ENCODE results near the gene CLCA2. TPM values are rescaled to one million over a fixed set of nuclear protein-coding genes. Genes with fewer than 3 reads are reported as not detected.

CLCA2 gene
- total RNA-seq, 1 donor from 2014 or later: not detected

DNA sequence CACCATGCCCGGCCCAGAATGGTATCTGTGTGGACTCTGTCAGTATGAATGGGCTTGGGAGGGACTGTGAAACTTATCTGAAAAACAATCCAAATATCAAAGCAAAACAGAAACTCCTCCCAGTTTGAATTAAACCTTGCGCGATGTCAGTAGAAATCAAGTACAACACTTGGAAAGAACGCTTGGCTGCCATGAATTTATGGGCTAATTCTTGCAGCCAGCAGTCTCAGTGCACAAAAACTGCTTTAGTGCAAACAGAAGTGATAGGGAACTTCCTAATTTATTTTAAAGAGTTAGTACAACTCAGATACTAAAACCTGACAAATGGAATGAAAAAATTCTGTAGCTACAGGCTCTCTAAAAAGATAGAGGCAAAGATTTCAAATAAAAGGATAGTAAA is 53.3 kb downstream of the CLCA2 start:
- intact Hi-C loops (cut with DNase I): loop anchor here (10.0 kb wide), 1 partner anchor 608 kb away; no protein-coding TSS in a partner anchor

DNA sequence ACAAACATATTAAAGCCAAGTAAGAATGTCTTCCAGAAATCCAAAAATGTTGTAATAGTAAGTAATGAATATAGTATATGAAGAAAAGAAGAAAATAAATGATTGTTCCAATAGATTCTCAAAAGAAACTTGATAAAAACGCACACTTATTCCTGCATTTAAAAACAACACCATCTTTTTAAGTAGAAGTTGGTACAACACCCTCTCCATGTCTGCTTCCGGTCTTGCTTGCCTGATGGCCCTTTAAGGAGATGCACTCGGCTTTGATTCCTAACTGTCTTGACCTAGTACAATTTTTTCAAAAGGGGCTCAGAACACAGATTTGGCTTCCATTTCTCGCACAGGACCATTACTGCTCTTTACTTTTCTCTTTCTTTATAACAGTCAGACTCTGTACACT is 53.7 kb downstream of the CLCA2 start:
- intact Hi-C loops (cut with DNase I): loop anchor here (10.0 kb wide), 1 partner anchor 607 kb away; no protein-coding TSS in a partner anchor
- H3K27me3 ChIP-seq: no peaks in the 10 kb centered on the region
- TF ChIP-seq, protein P1, sequence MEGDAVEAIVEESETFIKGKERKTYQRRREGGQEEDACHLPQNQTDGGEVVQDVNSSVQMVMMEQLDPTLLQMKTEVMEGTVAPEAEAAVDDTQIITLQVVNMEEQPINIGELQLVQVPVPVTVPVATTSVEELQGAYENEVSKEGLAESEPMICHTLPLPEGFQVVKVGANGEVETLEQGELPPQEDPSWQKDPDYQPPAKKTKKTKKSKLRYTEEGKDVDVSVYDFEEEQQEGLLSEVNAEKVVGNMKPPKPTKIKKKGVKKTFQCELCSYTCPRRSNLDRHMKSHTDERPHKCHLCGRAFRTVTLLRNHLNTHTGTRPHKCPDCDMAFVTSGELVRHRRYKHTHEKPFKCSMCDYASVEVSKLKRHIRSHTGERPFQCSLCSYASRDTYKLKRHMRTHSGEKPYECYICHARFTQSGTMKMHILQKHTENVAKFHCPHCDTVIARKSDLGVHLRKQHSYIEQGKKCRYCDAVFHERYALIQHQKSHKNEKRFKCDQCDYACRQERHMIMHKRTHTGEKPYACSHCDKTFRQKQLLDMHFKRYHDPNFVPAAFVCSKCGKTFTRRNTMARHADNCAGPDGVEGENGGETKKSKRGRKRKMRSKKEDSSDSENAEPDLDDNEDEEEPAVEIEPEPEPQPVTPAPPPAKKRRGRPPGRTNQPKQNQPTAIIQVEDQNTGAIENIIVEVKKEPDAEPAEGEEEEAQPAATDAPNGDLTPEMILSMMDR (IDR thresholded peaks at IDR 0.05): no peak
- no peaks in the 10 kb centered on the region for H3K4me1 ChIP-seq
- DNase-seq (ENCODE audit: low spot score in 2 of 2): no peak
- H3K27ac ChIP-seq: no peak overlapping the region
- no peaks in the 10 kb centered on the region for H3K9me3 ChIP-seq
- no peak overlapping the region for H3K4me3 ChIP-seq
- H3K36me3 ChIP-seq: no peaks in the 10 kb centered on the region

More for the DNA sequence above, 53.3 kb downstream of the CLCA2 start:
- TF ChIP-seq, protein P1 (IDR thresholded peaks at IDR 0.05): no peak
- Histone ChIP-seq H3K9me3 (no peaks in the 10 kb centered on the region), H3K4me1 (no peaks in the 10 kb centered on the region), H3K27me3 (no peaks in the 10 kb centered on the region), H3K27ac (no peak overlapping the region), H3K36me3 (no peaks in the 10 kb centered on the region), H3K4me3 (no peak overlapping the region)
- no peak for DNase-seq (ENCODE audit: low spot score in 2 of 2)

GRCh38 chr1:86478416-86479156 is 54.6 kb downstream of the CLCA2 start:
- Histone ChIP-seq H3K9me3 (no peaks in the 10 kb centered on the region), H3K4me1 (no peaks in the 10 kb centered on the region), H3K27me3 (no peaks in the 10 kb centered on the region), H3K36me3 (no peaks in the 10 kb centered on the region), H3K27ac (no peak overlapping the region), H3K4me3 (no peak overlapping the region)
- no peak for DNase-seq (ENCODE audit: low spot score in 2 of 2)
- TF ChIP-seq, protein P1 (IDR thresholded peaks at IDR 0.05): no peak
- intact Hi-C loops (cut with DNase I): loop anchor here (10.0 kb wide), 1 partner anchor 606 kb away; no protein-coding TSS in a partner anchor

- Histone ChIP-seq H3K27ac (no peak overlapping the region), H3K4me3 (no peak overlapping the region), H3K9me3 (no peaks in the 10 kb centered on the region), H3K36me3 (no peaks in the 10 kb centered on the region), H3K4me1 (no peaks in the 10 kb centered on the region), H3K27me3 (no peaks in the 10 kb centered on the region)
- TF ChIP-seq, protein P1 (IDR thresholded peaks at IDR 0.05): no peak
- DNase-seq (ENCODE audit: low spot score in 2 of 2): no peak
- intact Hi-C loops (cut with DNase I): loop anchor here (10.0 kb wide), 1 partner anchor 193 kb away; no protein-coding TSS in a partner anchor
Observed at GRCh38 chr1:86481966-86482365, 58.0 kb downstream of the CLCA2 start.

GRCh38 chr1:86487131-86487810 is 63.3 kb downstream of the CLCA2 start:
- no peaks in the 10 kb centered on the region for H3K27me3 ChIP-seq
- H3K4me3 ChIP-seq: no peak overlapping the region
- H3K9me3 ChIP-seq: no peaks in the 10 kb centered on the region
- H3K36me3 ChIP-seq: no peaks in the 10 kb centered on the region
- intact Hi-C loops (cut with DNase I): loop anchor here (10.0 kb wide), 1 partner anchor 188 kb away; no protein-coding TSS in a partner anchor
- H3K4me1 ChIP-seq: no peaks in the 10 kb centered on the region
- TF ChIP-seq, protein P1 (IDR thresholded peaks at IDR 0.05): no peak
- H3K27ac ChIP-seq: no peak overlapping the region
- DNase-seq (ENCODE audit: low spot score in 2 of 2): no peak
